ENCODE data around the gene PTPRN2.
A peak's percentile ranks its signal among the peaks of the same experiment; 100 is the strongest.
"Not testable (repeated sequence)": the region's sequence is repeated elsewhere in the genome, so short reads cannot be mapped to it uniquely, and the experiment has no call there.

Gene PTPRN2

GRCh38 chr7:158527915-158528502 is 59.6 kb downstream of the PTPRN2 start:
- no peak for DNase-seq (ENCODE audit: low read depth)
- no peak overlapping the region for H3K4me3 ChIP-seq (ENCODE audit: low read depth, low read length)
- no peak for TF ChIP-seq CTCF (conservative IDR thresholded peaks at IDR 0.05; ENCODE audit: low read depth, low read length)

- no peak for DNase-seq (ENCODE audit: low read depth)
- no peak overlapping the region for H3K4me3 ChIP-seq (ENCODE audit: low read depth, low read length)
- no peak for TF ChIP-seq CTCF (conservative IDR thresholded peaks at IDR 0.05; ENCODE audit: low read depth, low read length)
Observed at GRCh38 chr7:158527495-158527894, 60.1 kb downstream of the PTPRN2 start.

GRCh38 chr7:158527038-158527437 is 60.6 kb downstream of the PTPRN2 start:
- DNase-seq (ENCODE audit: low read depth), result no peak
- H3K4me3 ChIP-seq (ENCODE audit: low read depth, low read length), result no peak overlapping the region
- TF ChIP-seq CTCF (conservative IDR thresholded peaks at IDR 0.05; ENCODE audit: low read depth, low read length), result no peak

GRCh38 chr7:158526531-158526930 is 61.1 kb downstream of the PTPRN2 start:
- H3K4me3 ChIP-seq (ENCODE audit: low read depth, low read length), result no peak overlapping the region
- DNase-seq (ENCODE audit: low read depth), result no peak
- no peak for TF ChIP-seq CTCF (conservative IDR thresholded peaks at IDR 0.05; ENCODE audit: low read depth, low read length)

- no peak overlapping the region for H3K4me3 ChIP-seq (ENCODE audit: low read depth, low read length)
- no peak for TF ChIP-seq CTCF (conservative IDR thresholded peaks at IDR 0.05; ENCODE audit: low read depth, low read length)
- no peak for DNase-seq (ENCODE audit: low read depth)
Observed at GRCh38 chr7:158525648-158526484, 61.8 kb downstream of the PTPRN2 start.

- H3K4me3 ChIP-seq (ENCODE audit: low read depth, low read length), result no peak overlapping the region
- no peak for TF ChIP-seq CTCF (conservative IDR thresholded peaks at IDR 0.05; ENCODE audit: low read depth, low read length)
- DNase-seq (ENCODE audit: low read depth), result no peak
Observed at GRCh38 chr7:158524749-158525635, 62.6 kb downstream of the PTPRN2 start.

GRCh38 chr7:158524286-158524685 is 63.3 kb downstream of the PTPRN2 start:
- H3K4me3 ChIP-seq (ENCODE audit: low read depth, low read length), result not testable (repeated sequence)
- DNase-seq (ENCODE audit: low read depth), result peak; percentile 16

- H3K4me3 ChIP-seq (ENCODE audit: low read depth, low read length); DNase-seq (ENCODE audit: low read depth): not testable (repeated sequence)
Observed at GRCh38 chr7:158523877-158524276, 63.7 kb downstream of the PTPRN2 start.

GRCh38 chr7:158523165-158523856 is 64.3 kb downstream of the PTPRN2 start:
- H3K4me3 ChIP-seq (ENCODE audit: low read depth, low read length), result not testable (repeated sequence)

GRCh38 chr7:158521795-158522194 is 65.8 kb downstream of the PTPRN2 start:
- not testable (repeated sequence) for H3K4me3 ChIP-seq (ENCODE audit: low read depth, low read length); DNase-seq (ENCODE audit: low read depth)

More at GRCh38 chr7:158523165-158523856, 64.3 kb downstream of the PTPRN2 start:
- DNase-seq (ENCODE audit: low read depth), result not testable (repeated sequence)

Data from choroid plexus epithelial cell (primary cell).